Immature natural killer cell (primary cell): ENCODE measurements around the gene HOXA9. TPM values are rescaled to one million over a fixed set of nuclear protein-coding genes. Genes with fewer than 3 reads are reported as not detected.
A peak's percentile ranks its signal among the peaks of the same experiment; 100 is the strongest.

ENCODE experiments used
- DNase-seq, 3 donors: peaks; one replicate each; pipeline ENCODE4 v3.0.0; 2022; ENCODE audit warnings: mixed read lengths in 1 of 3
- H3K27ac Mint-ChIP-seq, 6 donors: one replicate each; pipeline ENCODE4 v1.8.0; 2020; ENCODE audit warnings: mixed read lengths in 6 of 6, mild to moderate bottlenecking in 5 of 6, inconsistent platforms in 4 of 6, moderate library complexity in 3 of 6
- H3K27me3 Mint-ChIP-seq, 3 donors: one replicate each; pipeline ENCODE4 v1.8.0; 2020 to 2021; ENCODE audit warnings: low read depth in 3 of 3, mild to moderate bottlenecking in 3 of 3, mixed read lengths in 3 of 3, moderate library complexity in 3 of 3, inconsistent platforms in 1 of 3
- H3K36me3 Mint-ChIP-seq, 3 donors: one replicate each; pipeline ENCODE4 v1.8.0; 2020; ENCODE audit warnings: mixed read lengths in 3 of 3, inconsistent platforms in 2 of 3, mild to moderate bottlenecking in 2 of 3
- H3K4me1 Mint-ChIP-seq, 2 donors: one replicate each; pipeline ENCODE4 v1.8.0; 2020; ENCODE audit warnings: inconsistent platforms in 2 of 2, mild to moderate bottlenecking in 2 of 2, mixed read lengths in 2 of 2, moderate library complexity in 1 of 2
- H3K4me3 Mint-ChIP-seq, 5 donors: one replicate each; pipeline ENCODE4 v1.8.0; 2020; ENCODE audit warnings: mild to moderate bottlenecking in 5 of 5, mixed read lengths in 5 of 5, inconsistent platforms in 3 of 5, moderate library complexity in 3 of 5
- H3K9me3 Mint-ChIP-seq, 6 donors: one replicate each; pipeline ENCODE4 v1.8.0; 2020; ENCODE audit warnings: mild to moderate bottlenecking in 6 of 6, mixed read lengths in 6 of 6, inconsistent platforms in 4 of 6, moderate library complexity in 3 of 6
- polyA plus RNA-seq, 3 donors: library from polyadenylated mRNA; unstranded; fragments of 300-500 nt; fragmentation: Illumina TruSeq; gene quantifications; one replicate each; pipeline ENCODE4 v1.2.3, GENCODE V29; 2021

HOXA9 gene
- polyA plus RNA-seq, 3 donors from 2014 or later = 1.6 to 3.1 (median 1.8) TPM

GRCh38 chr7:27181795-27182275, 16.5 kb upstream of the HOXA9 start:
- H3K4me1 Mint-ChIP-seq = peaks cover 35 to 38% of the 10 kb centered on the region in 2 donors
- peaks cover 0 to 8% (median 0%) of the 10 kb centered on the region in 3 donors for H3K36me3 Mint-ChIP-seq
- no peak overlapping the region for H3K4me3 Mint-ChIP-seq
- peaks cover 0 to 1% (median 0%) of the 10 kb centered on the region in 6 donors for H3K9me3 Mint-ChIP-seq
- H3K27me3 Mint-ChIP-seq = peaks cover 42 to 58% (median 57%) of the 10 kb centered on the region in 3 donors
- H3K27ac Mint-ChIP-seq = no peak overlapping the region
- DNase-seq = no peak

- DNase-seq = no peak
- peaks cover 29 to 32% of the 10 kb centered on the region in 2 donors for H3K4me1 Mint-ChIP-seq
- H3K27ac Mint-ChIP-seq = no peak overlapping the region
- H3K9me3 Mint-ChIP-seq = peaks cover 0 to 1% (median 0%) of the 10 kb centered on the region in 6 donors
- H3K4me3 Mint-ChIP-seq = no peak overlapping the region
- peaks cover 36 to 49% (median 49%) of the 10 kb centered on the region in 3 donors for H3K27me3 Mint-ChIP-seq
- H3K36me3 Mint-ChIP-seq = peaks cover 0 to 8% (median 0%) of the 10 kb centered on the region in 3 donors
Observed at GRCh38 chr7:27180431-27181420, 15.4 kb upstream of the HOXA9 start.

- H3K4me3 Mint-ChIP-seq = peak overlapping the region; percentile 1 to 79 (median 66)
- peaks cover 27 to 40% (median 39%) of the 10 kb centered on the region in 3 donors for H3K27me3 Mint-ChIP-seq
- H3K9me3 Mint-ChIP-seq = peaks cover 0 to 1% (median 0%) of the 10 kb centered on the region in 6 donors
- peak; percentile 58 to 69 (median 67) for DNase-seq
- H3K27ac Mint-ChIP-seq = peak overlapping the region in 1 of 6 donors; percentile 46
- H3K36me3 Mint-ChIP-seq = peaks cover 0 to 8% (median 0%) of the 10 kb centered on the region in 3 donors
- peaks cover 21 to 23% of the 10 kb centered on the region in 2 donors for H3K4me1 Mint-ChIP-seq
Observed at GRCh38 chr7:27179503-27180430, 14.4 kb upstream of the HOXA9 start.

GRCh38 chr7:27179030-27179429, 13.7 kb upstream of the HOXA9 start:
- H3K9me3 Mint-ChIP-seq = peaks cover 0 to 1% (median 0%) of the 10 kb centered on the region in 6 donors
- no peak for DNase-seq
- H3K4me3 Mint-ChIP-seq = no peak overlapping the region
- peaks cover 24 to 34% (median 33%) of the 10 kb centered on the region in 3 donors for H3K27me3 Mint-ChIP-seq
- peaks cover 0 to 8% (median 0%) of the 10 kb centered on the region in 3 donors for H3K36me3 Mint-ChIP-seq
- H3K4me1 Mint-ChIP-seq = peaks cover 16% of the 10 kb centered on the region in 2 donors
- H3K27ac Mint-ChIP-seq = no peak overlapping the region

GRCh38 chr7:27178366-27178765, 13.0 kb upstream of the HOXA9 start:
- Mint-ChIP-seq H3K36me3 (peaks cover 0 to 8% (median 0%) of the 10 kb centered on the region in 3 donors), H3K4me3 (no peak overlapping the region), H3K27ac (no peak overlapping the region), H3K4me1 (peaks cover 10 to 12% of the 10 kb centered on the region in 2 donors), H3K27me3 (peaks cover 21 to 29% (median 26%) of the 10 kb centered on the region in 3 donors), H3K9me3 (peaks cover 0 to 1% (median 0%) of the 10 kb centered on the region in 6 donors)
- DNase-seq = no peak

GRCh38 chr7:27177795-27178320, 12.5 kb upstream of the HOXA9 start:
- Mint-ChIP-seq H3K36me3 (peaks cover 0 to 8% (median 0%) of the 10 kb centered on the region in 3 donors), H3K27me3 (peaks cover 17 to 29% (median 21%) of the 10 kb centered on the region in 3 donors), H3K4me3 (no peak overlapping the region), H3K9me3 (peaks cover 0 to 1% (median 0%) of the 10 kb centered on the region in 6 donors), H3K4me1 (peaks cover 10 to 11% of the 10 kb centered on the region in 2 donors), H3K27ac (no peak overlapping the region)
- no peak for DNase-seq

- Mint-ChIP-seq H3K27me3 (peaks cover 13 to 27% (median 21%) of the 10 kb centered on the region in 3 donors), H3K9me3 (peaks cover 0 to 1% (median 0%) of the 10 kb centered on the region in 6 donors), H3K27ac (no peak overlapping the region), H3K4me1 (peaks cover 14 to 15% of the 10 kb centered on the region in 2 donors), H3K36me3 (peaks cover 0 to 8% (median 0%) of the 10 kb centered on the region in 3 donors), H3K4me3 (no peak overlapping the region)
- no peak for DNase-seq
Observed at GRCh38 chr7:27176962-27177794, 11.8 kb upstream of the HOXA9 start.

GRCh38 chr7:27176524-27176845, 11.1 kb upstream of the HOXA9 start:
- H3K27ac Mint-ChIP-seq = no peak overlapping the region

GRCh38 chr7:27175626-27176523, 10.5 kb upstream of the HOXA9 start:
- no peak for DNase-seq
- Mint-ChIP-seq H3K27ac (no peak overlapping the region), H3K4me3 (no peak overlapping the region), H3K36me3 (peaks cover 0 to 11% (median 0%) of the 10 kb centered on the region in 3 donors), H3K4me1 (peaks cover 26 to 28% of the 10 kb centered on the region in 2 donors), H3K27me3 (peaks cover 25 to 36% (median 25%) of the 10 kb centered on the region in 3 donors), H3K9me3 (peaks cover 0 to 1% (median 0%) of the 10 kb centered on the region in 6 donors)

More at GRCh38 chr7:27176524-27176845, 11.1 kb upstream of the HOXA9 start:
- Mint-ChIP-seq H3K4me1 (peaks cover 21 to 22% of the 10 kb centered on the region in 2 donors), H3K36me3 (peaks cover 0 to 10% (median 0%) of the 10 kb centered on the region in 3 donors), H3K9me3 (peaks cover 0 to 1% (median 0%) of the 10 kb centered on the region in 6 donors), H3K4me3 (no peak overlapping the region), H3K27me3 (peaks cover 19 to 34% (median 26%) of the 10 kb centered on the region in 3 donors)
- no peak for DNase-seq

- Mint-ChIP-seq H3K27ac (no peak overlapping the region), H3K9me3 (peaks cover 0 to 1% (median 0%) of the 10 kb centered on the region in 6 donors), H3K4me3 (peak overlapping the region; percentile 63 to 78 (median 74)), H3K36me3 (peaks cover 0 to 11% (median 3%) of the 10 kb centered on the region in 3 donors), H3K4me1 (peaks cover 26 to 36% of the 10 kb centered on the region in 2 donors), H3K27me3 (peaks cover 30 to 41% (median 30%) of the 10 kb centered on the region in 3 donors)
- no peak for DNase-seq
Observed at GRCh38 chr7:27174874-27175625, 9.7 kb upstream of the HOXA9 start.
